Lower leg skin (tissue), 4 donors: ENCODE data around the gene LRBA. TPM values are rescaled to one million over a fixed set of nuclear protein-coding genes. Genes with fewer than 3 reads are reported as not detected.

Source experiments
- DNase-seq, 2 donors: peaks; one replicate each; pipeline ENCODE4 v3.0.0-alpha.2; 2019; ENCODE audit warnings: low spot score in 2 of 2
- H3K4me3 ChIP-seq: fragments of 200-600 bp; sonication (generic); 2 replicates; pipeline ENCODE4 v1.5.1; 2017; ENCODE audit warnings: mild to moderate bottlenecking, low read depth; ENCODE audit not compliant: poor library complexity, severe bottlenecking
- CTCF ChIP-seq, 3 donors: fragments of 450-650 bp; IDR thresholded peaks; one replicate each; pipeline ENCODE4 v1.5.1; 2016; ENCODE audit warnings: antibody characterized with exemption in 3 of 3, mild to moderate bottlenecking in 3 of 3, moderate library complexity in 2 of 3
- POLR2A ChIP-seq, 2 donors: fragments of 450-650 bp; IDR thresholded peaks; one replicate each; pipeline ENCODE4 v1.6.1; 2016 to 2017; ENCODE audit warnings: antibody characterized with exemption in 2 of 2, mild to moderate bottlenecking in 1 of 2, moderate library complexity in 1 of 2
- WGBS, 2 donors: methylation state at CpG; one replicate each; pipeline ENCODE4 v1.1.5; 2018; 5-methylcytosine and 5-hydroxymethylcytosine counted together
- intact Hi-C: fragments of 100-400 bp; cut with DNase I; formaldehyde crosslinking; loops from one replicate; pipeline ENCODE4 v1.15.0; 2023; ENCODE audit warnings: low total_unique reads
- total RNA-seq, 4 donors: library from RNA; depleted of rRNA; stranded (reverse); fragments of >200 nt; gene quantifications; one replicate each; pipeline ENCODE4 v1.1.0, GENCODE V29; 2016

Gene LRBA
- total RNA-seq, 4 donors from 2014 or later = 71.9 to 86.8 (median 75.0) TPM

- intact Hi-C loops = no loop called here
- no peak for TF ChIP-seq POLR2A (IDR thresholded peaks at IDR 0.05)
- TF ChIP-seq CTCF (IDR thresholded peaks at IDR 0.05) = no peak
- no peak for DNase-seq
- H3K4me3 ChIP-seq = no peak overlapping the region
- 81 to 82% methylated on average over 2 of the region's 2 CpGs for WGBS, 2 donors
These were observed 689.2 kb downstream of the LRBA start for GRCh38 chr4:150325872-150326271.

DNA sequence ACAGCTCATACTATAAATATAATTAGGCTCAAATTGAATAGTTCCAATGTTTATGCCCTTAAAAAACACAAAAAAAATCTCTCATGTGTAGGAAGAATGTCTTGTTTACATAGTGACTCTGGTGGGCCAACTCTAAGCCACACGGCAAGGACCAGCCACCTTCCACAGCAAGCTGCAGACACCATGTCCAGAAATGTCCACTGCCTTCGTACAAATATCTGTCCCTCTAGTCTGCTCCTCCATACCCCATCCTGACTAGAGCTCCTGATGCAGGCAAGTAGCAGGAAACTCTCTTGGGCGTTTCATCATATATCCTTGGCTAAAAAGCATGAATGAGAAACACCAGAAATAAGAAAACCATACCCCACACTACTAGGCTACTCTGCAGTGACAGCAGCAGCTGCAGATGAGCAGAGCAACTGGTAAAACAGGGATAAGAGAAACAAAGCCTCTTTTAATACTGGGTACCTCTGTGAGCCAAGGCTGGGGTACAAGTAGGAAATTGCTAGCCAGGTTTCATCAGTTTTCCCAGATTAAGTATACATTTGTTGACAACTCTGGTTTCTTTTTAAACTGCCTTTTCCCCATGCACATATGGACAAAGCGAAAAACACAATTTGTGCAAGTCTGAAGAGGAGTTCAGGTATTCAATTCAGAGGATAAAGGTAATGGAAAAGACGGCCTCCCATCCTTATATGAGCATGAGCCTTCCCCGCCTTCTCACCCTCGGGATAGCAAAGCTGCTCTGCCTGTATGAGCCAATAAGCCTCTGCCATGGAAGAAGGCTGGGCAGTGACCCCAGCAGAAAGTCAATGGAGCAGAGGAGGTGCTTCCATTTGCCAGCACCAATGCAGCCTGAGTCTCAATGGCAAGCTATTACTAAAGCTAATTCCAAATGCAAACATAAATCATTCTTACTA is 691.4 kb downstream of the LRBA start:
- TF ChIP-seq CTCF (IDR thresholded peaks at IDR 0.05) = no peak
- TF ChIP-seq POLR2A (IDR thresholded peaks at IDR 0.05) = no peak
- 82 to 84% methylated on average over 7 of the region's 7 CpGs for WGBS, 2 donors
- DNase-seq = no peak
- intact Hi-C loops = no loop called here
- no peak overlapping the region for H3K4me3 ChIP-seq

GRCh38 chr4:150322646-150323045 is 692.4 kb downstream of the LRBA start:
- no peak overlapping the region for H3K4me3 ChIP-seq
- intact Hi-C loops = no loop called here
- TF ChIP-seq CTCF (IDR thresholded peaks at IDR 0.05) (no peak), POLR2A (IDR thresholded peaks at IDR 0.05) (no peak)
- no peak for DNase-seq
- 88% methylated on average over 4 of the region's 4 CpGs for WGBS, 2 donors

- DNase-seq = no peak
- intact Hi-C loops = no loop called here
- no peak overlapping the region for H3K4me3 ChIP-seq
- TF ChIP-seq CTCF (IDR thresholded peaks at IDR 0.05) (no peak), POLR2A (IDR thresholded peaks at IDR 0.05) (no peak)
- WGBS, 2 donors = 71 to 77% methylated on average over 3 of the region's 3 CpGs
These were observed 694.0 kb downstream of the LRBA start for GRCh38 chr4:150321113-150321512.

DNA sequence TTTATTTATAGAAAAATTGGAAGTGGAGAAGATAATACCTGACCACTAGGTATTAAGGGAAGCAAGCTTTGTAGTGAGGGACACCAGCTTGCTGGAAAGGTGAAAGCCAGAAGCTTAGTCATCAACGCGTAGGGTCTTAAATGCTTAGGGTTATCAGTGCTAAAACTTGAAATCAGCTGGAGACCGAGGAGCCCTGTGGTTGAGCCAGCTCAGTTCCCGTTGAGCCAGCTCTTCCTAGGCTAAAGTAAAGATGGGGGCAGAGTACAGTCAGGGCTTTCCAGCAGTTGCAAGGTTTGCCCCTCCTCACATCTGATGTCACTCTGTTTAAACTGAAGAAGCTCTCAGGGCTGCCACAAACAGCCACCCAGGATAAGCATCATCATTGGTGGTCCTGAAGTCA is 696.1 kb downstream of the LRBA start:
- WGBS, 2 donors = 85 to 94% methylated on average over 4 of the region's 4 CpGs
- H3K4me3 ChIP-seq = no peak overlapping the region
- intact Hi-C loops = no loop called here
- no peak for TF ChIP-seq POLR2A (IDR thresholded peaks at IDR 0.05)
- no peak for TF ChIP-seq CTCF (IDR thresholded peaks at IDR 0.05)
- no peak for DNase-seq
